IPS-NIHi7 (cell line): Measurements from ENCODE around the gene HYDIN.

ENCODE experiments used
- DNase-seq: peaks from one replicate; pipeline ENCODE4 v3.0.0; 2012; ENCODE audit warnings: mixed read lengths; ENCODE audit errors: extremely low spot score

Gene HYDIN

DNA sequence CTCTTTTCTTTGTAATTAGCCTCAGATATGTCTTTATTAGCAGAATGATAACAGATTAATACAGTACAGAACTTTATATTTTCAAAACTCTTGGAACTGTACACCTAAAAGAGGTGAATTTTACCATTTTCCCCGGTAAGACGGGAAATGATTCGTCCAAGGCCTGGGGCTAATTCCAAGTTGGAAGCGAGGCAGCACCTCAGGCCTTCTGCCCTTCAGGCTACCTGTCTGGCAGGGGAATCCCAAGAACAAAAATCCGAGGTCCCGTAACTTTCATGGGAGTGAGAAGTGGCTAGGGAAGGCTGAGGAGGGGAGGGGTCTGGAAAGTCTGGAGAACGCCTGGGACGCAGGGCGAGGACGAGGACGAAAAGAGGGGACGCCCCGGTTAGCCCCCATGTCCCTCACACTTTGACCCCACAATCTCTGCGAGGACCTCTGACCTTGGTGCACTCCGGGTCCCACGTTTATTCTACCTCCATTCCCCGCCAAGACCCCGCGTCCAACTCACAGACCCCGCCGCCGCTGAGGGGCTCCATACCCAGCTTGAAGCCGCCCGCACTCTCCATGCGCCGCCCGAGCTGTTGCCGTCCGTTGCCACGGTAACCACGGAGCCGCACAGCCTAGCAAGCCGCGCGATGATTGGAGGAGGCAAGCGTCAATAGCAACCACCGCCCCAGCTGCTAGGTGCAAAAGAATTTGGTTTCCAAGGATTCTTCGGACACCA, at the start of gene HYDIN:
TSS of gene HYDIN (minus strand) at position 601 of the 724 bp plus-strand sequence. CDS start 43,827 bp downstream, outside the sequence.
- peak; percentile 99 for DNase-seq

GRCh38 chr16:71276589-71277334, 46.2 kb upstream of the HYDIN start:
- DNase-seq, result no peak

DNA sequence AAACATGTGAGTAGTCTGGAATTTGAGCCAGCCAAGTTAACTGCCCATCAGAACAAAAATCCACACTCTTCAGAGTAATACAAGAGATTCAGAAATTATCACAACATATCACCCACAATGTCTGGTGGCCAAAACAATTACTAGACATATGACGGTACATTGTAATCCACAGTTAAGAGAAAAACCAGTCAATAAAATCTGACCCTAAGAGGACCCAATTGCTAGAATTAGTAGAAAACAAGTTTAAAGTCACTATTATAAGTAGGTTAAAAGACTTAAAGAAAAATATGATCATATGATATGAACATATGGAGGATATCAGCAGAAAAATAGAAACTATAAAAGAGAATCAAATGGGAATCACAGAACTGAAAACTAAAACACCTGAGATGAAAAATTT, 42.9 kb upstream of the HYDIN start:
- DNase-seq, result no peak

GRCh38 chr16:71264299-71264698, 33.8 kb upstream of the HYDIN start:
- DNase-seq, result no peak

GRCh38 chr16:71263582-71263981, 33.1 kb upstream of the HYDIN start:
- DNase-seq, result no peak

DNA sequence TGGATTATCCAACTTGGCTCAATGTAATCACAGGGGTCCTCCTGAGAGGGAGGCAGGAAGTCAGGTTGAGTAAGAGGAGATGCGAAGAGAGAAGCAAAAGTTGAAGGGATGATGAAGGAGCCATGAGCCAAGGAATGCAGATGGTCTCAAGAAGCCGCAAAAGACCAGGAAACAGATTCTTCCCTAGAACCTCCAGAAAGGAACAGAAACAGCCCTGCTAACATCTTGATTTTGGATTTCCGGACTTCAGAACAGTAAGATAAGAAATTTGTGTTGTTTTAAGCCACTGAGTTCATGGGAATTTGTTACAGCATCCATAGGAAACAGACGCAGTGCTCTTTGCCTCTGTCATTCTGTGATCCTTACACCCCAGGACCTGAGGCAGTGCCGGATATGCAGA, 31.9 kb upstream of the HYDIN start:
- no peak for DNase-seq

- no peak for DNase-seq
Observed at GRCh38 chr16:71260995-71261394, 30.5 kb upstream of the HYDIN start.

- DNase-seq, result no peak
Observed at GRCh38 chr16:71259086-71259485, 28.6 kb upstream of the HYDIN start.

GRCh38 chr16:71258372-71258771, 27.9 kb upstream of the HYDIN start:
- DNase-seq, result no peak

DNA sequence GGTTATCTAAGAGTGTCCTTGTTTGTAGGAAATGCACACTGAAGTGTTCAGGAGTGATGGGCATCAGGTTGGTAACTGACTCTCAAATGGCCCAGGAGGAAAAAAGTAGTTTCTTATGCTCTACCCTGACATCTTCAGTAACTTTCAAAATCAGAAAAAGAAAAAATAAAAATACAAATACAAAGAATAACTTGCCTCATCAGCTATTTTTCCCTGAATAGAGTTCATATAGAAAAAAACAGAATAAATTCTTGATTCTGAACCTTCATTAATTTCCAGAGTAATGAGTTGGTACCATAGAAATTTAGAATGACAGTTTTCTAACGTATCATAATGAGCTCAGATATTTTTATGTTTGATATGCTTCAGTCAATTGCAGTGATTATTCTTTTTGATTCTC, 27.2 kb upstream of the HYDIN start:
- DNase-seq, result no peak

DNA sequence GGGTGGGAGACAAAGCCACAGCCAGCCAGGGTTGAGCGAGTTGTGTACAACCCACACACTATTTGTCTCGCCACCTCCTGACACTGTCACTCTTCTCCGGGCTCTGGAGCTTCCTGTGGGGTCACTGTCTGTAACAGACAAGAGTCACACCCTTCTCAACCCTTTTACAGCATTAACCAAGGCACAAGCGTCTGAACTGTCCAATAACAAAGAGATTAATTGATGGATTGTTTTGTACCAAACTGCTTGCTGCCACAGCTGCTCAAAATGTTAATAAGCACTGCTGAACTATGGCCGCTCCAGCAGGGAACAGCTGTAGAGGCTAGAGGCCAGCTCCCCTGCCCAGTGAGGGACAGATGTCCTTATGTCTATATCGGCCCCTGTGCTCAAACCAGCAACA, 25.2 kb upstream of the HYDIN start:
- no peak for DNase-seq

DNA sequence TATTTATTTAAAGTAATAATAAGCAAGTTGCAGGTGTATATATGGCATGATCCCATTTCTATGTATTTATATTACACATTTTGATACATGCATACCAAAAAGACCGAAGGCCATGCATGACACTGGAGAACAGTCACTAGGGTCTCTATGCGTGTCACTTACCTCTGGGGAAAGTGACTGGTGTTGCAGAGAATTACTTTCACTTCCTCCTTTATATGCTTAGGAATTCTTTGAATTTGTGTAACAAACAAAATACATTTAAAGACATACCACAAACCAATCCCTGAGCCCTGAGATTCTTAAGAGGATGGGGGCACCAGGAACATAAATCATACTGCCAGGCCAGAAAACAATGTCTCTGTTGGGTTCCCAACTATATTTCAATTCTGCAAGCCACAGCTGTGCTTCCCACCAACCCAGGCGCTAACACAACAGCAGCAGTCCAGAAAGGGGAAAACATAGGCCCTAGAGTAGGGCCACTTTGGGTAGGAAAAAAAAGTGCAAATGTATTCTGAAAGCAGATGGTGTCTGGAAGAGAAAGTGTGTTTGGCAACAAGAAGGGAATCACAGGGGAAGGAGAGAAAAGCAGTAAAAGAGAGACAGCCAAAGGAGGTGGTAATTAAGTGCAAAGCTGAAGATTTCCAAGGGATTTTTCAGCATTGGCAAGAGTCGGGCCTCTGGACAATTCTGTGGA, 24.5 kb upstream of the HYDIN start:
- DNase-seq, result no peak

GRCh38 chr16:71250461-71251235, 20.1 kb upstream of the HYDIN start:
- no peak for DNase-seq

DNA sequence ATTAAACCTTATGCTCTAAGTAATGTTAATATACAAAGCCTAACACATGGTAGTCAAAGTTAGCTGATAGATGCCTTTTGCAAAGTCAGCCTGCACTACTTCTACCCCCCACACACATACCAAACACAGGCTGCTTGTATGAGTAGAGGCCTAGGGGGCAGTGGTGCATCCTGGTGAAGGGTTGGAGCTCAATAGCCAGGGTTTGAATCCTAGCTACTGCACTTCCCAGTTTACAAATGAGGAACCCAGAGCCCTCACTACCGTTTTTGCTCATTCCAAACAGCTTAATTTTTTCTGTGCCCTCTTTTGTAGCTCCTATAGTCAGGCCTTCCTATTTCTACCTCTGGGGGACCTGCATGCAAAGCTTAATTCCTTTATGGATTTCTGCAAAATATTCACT, 18.9 kb upstream of the HYDIN start:
- DNase-seq, result peak; percentile 50

GRCh38 chr16:71247478-71247877, 17.0 kb upstream of the HYDIN start:
- DNase-seq, result no peak

GRCh38 chr16:71246309-71246708, 15.8 kb upstream of the HYDIN start:
- no peak for DNase-seq

- DNase-seq, result no peak
Observed at GRCh38 chr16:71244521-71244920, 14.0 kb upstream of the HYDIN start.

- DNase-seq, result no peak
Observed at GRCh38 chr16:71242601-71243000, 12.1 kb upstream of the HYDIN start.

- DNase-seq, result no peak
Observed at GRCh38 chr16:71242036-71242435, 11.5 kb upstream of the HYDIN start.

DNA sequence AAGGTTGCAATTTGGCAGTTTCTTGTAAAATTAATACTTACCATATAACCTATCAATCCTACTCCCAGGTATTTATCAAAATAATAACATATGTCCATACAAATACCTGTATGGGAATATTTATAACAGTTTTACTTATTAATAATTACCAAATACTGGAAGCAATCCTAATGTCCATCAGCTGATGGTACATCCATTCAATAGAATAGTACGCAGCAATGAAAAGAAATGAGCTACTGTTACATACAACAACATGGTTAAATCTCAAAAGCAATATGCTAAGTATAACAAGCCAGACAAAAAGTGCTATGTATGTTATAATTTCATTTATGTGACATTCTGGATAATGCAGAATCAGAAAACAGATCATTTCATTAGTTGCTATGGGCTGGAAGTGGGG, 1.2 kb downstream of the HYDIN start:
- DNase-seq, result no peak

GRCh38 chr16:71226229-71227141, 4.0 kb downstream of the HYDIN start:
- DNase-seq, result no peak
